Suppressor macrophage (primary cell): ENCODE results near the gene OR5AL1.
"Not testable (repeated sequence)": the region's sequence is repeated elsewhere in the genome, so short reads cannot be mapped to it uniquely, and the experiment has no call there.

Experiments used
- DNase-seq, 4 experiments: peaks; one replicate each; pipeline ENCODE4 v3.0.0-alpha.2; 2020 to 2022
- total RNA-seq, 17 experiments: gene quantifications; one replicate each; lab custom pipeline; 2026; ENCODE audit warnings: mixed read lengths in 6 of 17, inconsistent platforms in 3 of 17; lab: John Stamatoyannopoulos, UW

OR5AL1 gene
- total RNA-seq: 0 to 0.88 (median 0) reads per million in 17 experiments

DNA sequence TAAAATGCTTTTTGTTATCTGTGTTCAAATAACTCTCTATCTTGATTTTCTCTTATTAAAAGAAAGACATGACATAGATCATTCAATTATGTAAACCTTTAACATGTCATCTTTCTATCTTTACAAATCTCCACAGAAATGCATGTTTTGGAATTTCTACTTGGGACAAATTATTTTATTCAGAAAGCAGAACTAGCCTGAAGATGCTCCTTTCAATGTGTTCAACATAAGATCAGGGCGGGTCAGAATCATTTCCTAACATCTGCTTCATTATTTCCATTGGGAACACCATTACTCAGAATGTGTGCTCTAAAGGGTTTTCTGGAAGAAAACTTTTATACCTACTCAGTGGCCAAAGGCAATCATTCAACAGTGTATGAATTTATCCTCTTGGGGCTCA lies at the start of gene OR5AL1:
Gene OR5AL1, plus strand, starts transcription at position 301 of the 400 bp plus-strand sequence.
- DNase-seq: no peak

DNA sequence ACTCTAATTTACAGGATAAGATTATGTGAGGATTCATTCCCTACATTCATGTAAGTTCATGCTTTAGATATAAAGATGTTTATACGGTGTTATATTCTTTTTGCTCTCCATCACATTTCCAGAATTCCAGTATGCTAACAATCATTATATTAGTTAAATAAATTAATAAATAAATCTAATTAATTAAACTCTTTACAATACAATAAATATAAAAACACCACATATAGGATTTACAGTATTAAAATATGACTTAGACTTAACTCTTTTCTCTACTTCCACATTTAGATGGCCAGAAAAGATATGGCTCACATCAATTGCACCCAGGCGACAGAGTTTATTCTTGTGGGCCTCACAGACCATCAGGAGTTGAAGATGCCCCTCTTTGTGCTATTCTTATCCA lies 37.2 kb upstream of the OR5AL1 start, which contains the start of gene OR8U1:
Gene OR8U1, plus strand, starts transcription at position 301 of the 400 bp plus-strand sequence. Its CDS starts 0 bp downstream, at position 301.
- DNase-seq: no peak

DNA sequence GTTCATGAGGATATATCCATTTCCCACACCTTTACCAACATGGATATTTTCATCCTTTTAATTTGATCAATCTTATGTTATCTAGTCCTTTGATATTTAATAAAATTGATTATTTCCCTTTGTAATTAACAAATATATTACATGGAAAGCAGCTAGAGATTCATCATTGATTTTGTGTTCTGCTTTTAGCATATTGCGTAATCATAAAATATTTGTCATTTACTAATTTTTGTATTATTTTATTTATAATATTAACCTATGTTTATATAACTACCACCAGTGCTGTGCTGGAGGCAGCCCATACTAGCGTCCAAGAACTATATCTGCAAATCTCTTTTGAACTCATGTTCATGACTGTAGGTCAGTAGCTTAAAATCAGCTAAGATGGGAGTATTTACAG lies 32.4 kb upstream of the OR5AL1 start:
- no peak for DNase-seq

DNA sequence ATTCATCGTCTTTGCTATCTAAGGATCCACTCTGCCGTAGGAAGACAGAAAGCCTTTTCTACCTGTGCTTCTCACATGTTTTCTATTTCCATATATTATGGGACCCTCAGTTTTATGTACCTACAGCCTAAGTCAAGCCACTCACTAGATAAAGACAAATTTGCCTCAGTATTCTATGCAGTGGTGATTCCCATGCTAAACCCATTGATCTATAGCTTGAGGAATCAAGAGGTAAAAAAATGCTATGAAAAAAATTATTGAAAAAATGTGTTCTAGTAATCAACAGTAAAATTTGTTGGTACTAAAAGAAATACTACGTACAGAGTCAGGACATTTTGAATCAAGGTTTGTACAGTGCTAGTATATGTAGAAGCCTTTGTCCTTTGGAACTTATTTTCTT lies 18.1 kb upstream of the OR5AL1 start:
- no peak for DNase-seq

DNA sequence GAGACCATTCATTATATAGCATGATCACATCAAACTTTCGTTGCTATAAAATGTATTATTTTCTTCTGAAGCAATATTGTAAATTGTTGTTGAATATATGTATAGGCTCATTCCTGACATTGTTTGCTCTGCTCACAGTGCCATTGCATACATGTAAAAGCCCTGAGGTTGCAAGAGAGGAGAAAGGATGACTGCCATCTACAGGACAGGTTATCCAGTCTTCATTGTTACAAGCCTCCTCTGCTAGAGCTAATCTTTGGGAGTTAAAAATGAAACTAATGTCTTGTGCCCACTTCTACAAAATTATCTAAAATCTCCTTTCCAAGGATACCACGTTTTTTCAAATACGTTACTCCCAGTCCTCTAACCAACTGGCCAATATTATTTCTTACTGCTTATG lies 16.4 kb upstream of the OR5AL1 start:
- no peak for DNase-seq

DNA sequence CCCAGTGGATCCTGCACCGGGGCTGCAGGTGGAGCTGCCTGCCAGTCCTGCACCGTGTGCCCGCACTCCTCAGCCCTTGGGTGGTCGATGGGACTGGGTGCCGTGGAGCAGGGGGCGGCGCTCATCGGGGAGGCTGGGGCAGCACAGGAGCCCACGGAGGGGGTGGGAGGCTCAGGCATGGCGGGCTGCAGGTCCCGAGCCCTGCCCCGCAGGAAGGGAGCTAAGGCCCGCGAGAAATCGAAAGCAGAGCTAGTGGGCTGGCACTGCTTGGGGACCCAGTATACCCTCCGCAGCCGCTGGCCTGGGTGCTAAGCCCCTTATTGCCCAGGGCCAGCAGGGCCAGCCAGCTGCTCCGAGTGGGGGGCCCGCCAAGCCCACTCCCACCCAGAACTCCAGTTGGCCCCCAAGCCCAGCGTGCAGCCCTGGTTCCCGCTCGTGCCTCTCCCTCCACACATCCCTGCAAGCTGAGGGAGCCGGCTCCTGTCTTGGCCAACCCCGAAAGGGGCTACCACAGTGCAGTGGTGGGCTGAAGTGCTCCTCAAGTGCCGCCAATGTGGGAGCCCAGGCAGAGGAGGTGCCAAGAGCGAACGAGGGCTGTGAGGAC lies 10.5 kb upstream of the OR5AL1 start:
- DNase-seq: not testable (repeated sequence)

DNA sequence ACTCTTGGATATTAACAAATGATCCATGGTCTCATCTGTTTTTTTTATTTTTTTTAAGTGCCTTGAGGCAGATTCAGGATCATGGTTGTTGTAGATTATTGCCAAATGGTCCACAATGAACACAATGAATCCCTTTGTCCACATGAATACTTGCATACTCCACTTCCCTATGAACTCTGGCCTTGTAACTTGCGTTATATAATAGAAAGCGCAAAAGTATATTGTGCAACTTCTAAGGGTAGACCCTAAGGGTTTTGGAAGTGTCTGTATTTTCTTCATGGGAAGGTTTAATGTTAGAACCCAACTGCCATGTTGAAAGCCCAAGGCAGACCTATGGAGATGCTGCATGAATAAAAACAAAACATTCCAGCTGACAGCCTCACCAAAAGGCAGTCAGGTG lies 8.1 kb upstream of the OR5AL1 start:
- DNase-seq: no peak

DNA sequence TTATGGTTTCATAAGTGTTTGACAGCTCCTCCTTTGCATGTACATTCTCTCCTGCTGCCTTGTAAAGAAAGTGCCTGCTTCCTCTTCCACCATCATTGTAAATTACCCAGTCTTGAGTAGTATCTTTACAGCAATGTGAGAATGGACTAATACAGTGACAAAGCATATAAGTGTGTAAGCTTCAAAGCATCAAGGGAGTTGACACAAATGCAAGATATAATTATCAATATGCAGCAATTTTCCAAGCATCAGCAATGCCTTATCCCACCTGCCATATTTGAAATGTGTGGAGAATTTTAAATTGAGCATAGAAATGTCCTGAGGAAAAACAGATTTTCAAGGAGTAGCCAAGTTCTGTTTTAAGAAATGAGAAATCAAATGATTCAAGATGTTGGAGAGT lies 1.7 kb upstream of the OR5AL1 start:
- DNase-seq: no peak

DNA sequence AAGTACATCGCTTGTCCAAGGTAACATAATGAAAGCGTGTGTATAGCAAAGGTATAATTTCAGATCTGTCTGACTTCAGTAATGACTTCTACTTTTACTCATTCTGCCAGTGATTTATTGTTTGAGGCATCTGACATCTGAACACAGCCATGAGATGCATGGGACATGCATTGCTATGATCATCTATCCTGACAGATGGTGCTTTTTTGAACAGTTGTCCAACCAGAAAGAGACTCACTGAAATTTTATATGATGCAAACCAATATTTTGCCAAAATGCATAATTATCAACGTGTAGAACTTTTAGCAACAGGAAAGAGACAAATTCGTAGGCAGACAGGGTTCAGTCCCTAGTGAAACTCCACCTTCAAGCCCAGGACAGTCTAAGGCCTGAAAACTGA lies 41.0 kb downstream of the OR5AL1 start:
- no peak for DNase-seq

DNA sequence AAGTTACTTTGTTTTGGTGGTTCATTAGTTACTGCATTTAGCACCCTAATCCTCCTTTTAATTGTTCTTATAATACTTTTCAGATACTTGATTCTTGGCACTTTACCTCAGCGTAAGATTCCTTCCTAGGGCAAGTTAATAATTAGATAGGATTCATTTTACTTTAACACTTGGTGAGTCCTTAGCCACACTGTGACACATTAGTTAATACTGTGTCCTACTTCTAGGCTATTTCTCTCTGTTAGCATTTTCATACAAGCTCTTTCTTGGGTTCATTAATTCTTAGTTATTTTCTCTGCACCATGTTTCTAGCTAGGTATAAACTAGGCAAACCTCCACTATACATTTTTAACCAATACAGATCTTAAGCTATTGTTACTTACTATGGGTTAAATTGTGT lies 44.6 kb downstream of the OR5AL1 start:
- DNase-seq: no peak
